HG02840 (cell line): ENCODE measurements around the gene OAS3.
"Not testable (repeated sequence)": the region's sequence is repeated elsewhere in the genome, so short reads cannot be mapped to it uniquely, and the experiment has no call there.

Experiments
- ATAC-seq: cut with Tn5 transposase; IDR thresholded peaks from one replicate; pipeline ENCODE4 v1.9.1; 2021; ENCODE audit warnings: mild to moderate bottlenecking, moderate library complexity, moderate number of reproducible peaks; ENCODE audit not compliant: unreplicated experiment, low FRiP score

OAS3 gene

DNA sequence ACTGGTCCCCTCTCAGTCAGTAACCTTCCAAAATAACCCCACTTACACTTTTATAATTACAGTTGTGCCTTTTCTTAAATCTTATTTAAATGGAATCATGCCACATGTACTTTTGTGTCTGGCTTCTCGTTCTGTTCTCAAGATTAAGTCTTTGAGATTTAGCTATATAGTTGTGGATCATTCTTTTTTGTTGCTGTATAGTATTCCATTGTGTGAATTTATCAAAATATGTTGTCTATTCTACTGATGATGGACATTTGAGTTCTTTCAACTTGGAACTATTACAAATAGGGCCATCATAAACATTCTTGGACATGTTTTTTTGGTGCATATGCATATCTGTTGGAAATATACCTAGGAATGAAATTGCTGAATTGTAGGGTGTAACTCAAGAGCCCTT, 9.0 kb downstream of the OAS3 start:
- ATAC-seq: no peak

DNA sequence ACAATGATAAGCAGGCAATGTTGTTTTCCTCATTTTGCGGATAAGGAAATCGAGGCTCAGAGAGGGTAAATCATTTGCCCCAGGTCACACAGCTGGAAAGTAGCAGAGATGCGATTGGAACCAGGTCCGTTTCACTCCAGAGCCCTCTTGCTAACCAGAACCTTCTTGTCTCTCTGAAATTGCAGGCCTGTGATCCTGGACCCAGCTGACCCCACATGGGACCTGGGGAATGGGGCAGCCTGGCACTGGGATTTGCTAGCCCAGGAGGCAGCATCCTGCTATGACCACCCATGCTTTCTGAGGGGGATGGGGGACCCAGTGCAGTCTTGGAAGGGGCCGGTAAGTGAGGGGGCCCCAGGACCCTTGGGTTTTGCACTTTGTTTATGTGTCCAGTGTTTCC, 9.5 kb downstream of the OAS3 start:
- no peak for ATAC-seq

DNA sequence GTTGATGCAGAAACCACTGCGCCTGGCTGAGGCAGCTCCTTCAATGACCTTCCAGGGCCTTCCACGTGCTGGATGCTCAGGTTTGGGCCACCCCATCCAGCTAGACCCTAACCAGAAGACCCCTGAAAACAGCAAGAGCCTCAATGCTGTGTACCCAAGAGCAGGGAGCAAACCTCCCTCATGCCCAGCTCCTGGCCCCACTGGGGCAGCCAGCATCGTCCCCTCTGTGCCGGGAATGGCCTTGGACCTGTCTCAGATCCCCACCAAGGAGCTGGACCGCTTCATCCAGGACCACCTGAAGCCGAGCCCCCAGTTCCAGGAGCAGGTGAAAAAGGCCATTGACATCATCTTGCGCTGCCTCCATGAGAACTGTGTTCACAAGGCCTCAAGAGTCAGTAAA, 10.5 kb downstream of the OAS3 start:
- no peak for ATAC-seq

DNA sequence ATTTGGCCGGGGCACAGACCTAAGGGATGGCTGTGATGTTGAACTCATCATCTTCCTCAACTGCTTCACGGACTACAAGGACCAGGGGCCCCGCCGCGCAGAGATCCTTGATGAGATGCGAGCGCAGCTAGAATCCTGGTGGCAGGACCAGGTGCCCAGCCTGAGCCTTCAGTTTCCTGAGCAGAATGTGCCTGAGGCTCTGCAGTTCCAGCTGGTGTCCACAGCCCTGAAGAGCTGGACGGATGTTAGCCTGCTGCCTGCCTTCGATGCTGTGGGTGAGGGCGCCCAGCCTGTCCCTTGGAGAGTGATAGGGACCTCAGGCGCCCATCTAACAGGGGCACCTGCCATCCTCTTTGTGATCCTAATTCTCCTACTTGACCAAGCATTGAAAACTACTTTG, 12.4 kb downstream of the OAS3 start:
- no peak for ATAC-seq

DNA sequence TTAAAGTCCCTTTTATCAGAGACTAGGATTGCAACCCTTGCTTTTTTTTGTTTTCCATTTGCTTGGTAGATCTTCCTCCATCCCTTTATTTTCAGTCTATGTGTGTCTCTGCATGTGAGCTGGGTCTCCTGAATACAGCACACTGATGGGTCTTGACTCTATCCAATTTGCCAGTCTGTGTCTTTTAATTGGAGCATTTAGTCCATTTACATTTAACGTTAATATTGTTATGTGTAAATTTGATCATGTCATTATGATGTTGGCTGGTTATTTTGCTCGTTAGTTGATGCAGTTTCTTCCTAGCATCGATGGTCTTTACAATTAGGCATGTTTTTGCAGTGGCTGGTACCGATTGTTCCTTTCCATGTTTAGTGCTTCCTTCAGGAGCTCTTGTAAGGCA, 18.9 kb downstream of the OAS3 start:
- ATAC-seq: not testable (repeated sequence)

DNA sequence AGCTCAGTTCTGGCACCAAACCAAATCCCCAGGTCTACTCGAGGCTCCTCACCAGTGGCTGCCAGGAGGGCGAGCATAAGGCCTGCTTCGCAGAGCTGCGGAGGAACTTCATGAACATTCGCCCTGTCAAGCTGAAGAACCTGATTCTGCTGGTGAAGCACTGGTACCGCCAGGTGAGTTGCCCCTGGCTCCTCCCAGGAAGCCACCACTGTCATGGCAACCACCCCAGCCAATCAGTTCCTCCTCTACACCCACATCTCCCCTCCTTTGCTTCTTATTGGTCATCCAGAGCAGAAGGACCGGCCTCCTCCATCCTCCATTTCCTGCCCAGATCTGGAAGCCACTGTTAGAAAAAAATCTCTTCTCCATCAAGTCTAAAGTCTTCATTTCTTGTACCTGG, 22.8 kb downstream of the OAS3 start:
- no peak for ATAC-seq

DNA sequence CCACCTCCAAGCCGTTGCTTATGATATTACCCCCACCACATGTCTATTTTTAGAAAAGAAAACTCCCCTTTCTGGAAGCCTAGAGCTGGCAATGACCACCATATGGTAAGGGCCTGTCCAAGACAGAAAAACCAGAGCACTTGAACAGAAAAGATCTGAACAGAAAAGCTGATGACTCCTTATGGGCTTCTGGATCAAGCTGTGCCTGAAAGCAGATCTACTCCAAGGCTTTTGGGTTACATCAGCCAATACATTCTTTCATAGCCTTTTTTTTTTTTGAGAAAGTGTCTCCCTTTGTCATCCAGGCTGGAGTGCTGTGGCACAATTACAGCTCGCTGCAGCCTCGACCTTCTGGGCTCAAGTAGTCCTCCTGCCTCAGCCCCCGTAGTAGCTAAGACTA, 23.3 kb downstream of the OAS3 start:
- no peak for ATAC-seq

DNA sequence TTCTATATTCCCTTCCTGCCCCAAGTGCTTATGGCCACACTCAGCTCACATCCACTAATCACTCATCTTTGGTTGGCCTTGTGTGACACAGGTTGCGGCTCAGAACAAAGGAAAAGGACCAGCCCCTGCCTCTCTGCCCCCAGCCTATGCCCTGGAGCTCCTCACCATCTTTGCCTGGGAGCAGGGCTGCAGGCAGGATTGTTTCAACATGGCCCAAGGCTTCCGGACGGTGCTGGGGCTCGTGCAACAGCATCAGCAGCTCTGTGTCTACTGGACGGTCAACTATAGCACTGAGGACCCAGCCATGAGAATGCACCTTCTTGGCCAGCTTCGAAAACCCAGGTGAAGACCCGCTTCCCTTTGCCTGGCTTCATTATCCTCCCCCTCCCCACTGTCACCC, 24.3 kb downstream of the OAS3 start:
- no peak for ATAC-seq

DNA sequence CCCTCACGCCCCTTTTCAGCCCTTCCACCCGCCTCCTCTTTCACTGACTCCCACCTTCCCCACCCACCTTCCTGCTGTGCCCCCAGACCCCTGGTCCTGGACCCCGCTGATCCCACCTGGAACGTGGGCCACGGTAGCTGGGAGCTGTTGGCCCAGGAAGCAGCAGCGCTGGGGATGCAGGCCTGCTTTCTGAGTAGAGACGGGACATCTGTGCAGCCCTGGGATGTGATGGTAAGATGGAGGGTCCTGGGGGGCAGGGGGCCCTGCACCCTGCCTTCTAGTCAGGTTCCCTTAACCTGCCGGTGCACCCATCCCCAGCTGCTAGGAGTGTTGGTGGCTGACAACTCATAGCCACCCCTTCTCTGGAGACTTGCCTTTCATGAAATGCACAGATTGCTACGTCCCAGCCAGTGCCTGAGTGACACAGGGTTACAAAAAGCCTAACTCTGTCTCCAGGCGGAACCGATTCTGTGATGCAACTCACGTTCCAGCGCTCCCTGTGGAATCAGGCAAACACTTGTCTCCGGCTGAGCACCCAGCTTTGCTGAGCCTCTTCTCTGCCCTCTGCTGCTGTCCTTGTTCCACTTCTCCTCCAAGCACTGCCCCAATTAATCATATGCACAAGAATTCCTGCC, 25.1 kb downstream of the OAS3 start:
- no peak for ATAC-seq

DNA sequence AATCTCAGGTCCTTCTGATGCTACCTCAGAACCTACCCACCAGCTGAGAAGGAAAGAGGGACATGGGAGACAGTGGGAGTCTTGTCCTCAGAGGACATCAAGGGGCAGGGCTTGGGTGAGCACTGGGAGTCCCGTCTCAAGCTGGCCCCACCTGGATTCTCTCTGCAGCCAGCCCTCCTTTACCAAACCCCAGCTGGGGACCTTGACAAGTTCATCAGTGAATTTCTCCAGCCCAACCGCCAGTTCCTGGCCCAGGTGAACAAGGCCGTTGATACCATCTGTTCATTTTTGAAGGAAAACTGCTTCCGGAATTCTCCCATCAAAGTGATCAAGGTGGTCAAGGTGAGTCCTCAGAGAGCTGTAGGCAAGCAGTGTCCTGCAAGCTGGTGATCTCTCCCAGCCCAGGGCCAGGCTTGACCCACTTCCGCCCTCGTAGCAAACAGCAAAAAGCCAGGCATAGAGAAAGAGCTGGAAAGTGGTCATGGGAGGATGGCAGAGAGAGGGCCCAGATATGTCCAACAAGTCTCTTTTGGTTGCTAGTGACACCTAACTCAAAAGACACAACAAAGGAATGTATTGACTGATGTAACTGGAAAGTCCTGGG, 25.9 kb downstream of the OAS3 start:
- ATAC-seq: no peak

DNA sequence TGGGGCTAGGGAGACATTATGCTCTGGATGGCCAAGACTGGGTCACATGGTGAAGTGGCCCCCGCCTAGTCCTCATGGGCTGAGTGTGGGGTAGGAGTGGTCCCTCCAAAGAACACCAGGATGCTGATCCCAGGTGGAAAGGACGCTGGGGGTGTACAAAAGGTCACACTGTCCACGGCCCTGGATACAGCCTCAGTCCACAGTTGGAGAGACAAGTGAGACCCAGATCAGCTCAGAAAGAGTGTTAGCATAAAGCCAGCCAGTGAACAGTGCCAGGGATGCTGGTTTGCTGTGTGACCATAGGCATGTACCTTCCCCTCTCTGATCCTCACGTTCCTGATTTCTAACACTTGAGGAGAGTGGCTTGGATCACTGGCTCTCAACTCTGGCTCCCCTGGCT, 26.6 kb downstream of the OAS3 start:
- no peak for ATAC-seq

DNA sequence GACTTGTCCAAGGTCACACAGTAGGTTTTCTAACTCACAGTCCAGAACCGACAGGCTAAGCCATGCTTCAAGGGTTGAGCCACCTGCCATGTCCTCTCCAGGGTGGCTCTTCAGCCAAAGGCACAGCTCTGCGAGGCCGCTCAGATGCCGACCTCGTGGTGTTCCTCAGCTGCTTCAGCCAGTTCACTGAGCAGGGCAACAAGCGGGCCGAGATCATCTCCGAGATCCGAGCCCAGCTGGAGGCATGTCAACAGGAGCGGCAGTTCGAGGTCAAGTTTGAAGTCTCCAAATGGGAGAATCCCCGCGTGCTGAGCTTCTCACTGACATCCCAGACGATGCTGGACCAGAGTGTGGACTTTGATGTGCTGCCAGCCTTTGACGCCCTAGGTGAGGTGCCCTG, 27.4 kb downstream of the OAS3 start:
- ATAC-seq: no peak

DNA sequence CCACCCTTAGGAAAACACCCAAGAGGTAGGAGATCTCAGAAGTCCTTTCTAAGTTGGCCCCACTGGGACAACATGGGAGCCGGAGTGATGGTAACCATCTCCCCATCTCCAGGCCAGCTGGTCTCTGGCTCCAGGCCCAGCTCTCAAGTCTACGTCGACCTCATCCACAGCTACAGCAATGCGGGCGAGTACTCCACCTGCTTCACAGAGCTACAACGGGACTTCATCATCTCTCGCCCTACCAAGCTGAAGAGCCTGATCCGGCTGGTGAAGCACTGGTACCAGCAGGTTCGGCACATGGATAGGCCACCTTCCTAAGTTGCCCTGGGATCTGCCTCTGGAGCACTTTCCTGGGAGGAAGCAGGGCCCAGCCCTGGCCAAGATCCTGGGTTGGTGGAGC, 29.0 kb downstream of the OAS3 start:
- no peak for ATAC-seq

DNA sequence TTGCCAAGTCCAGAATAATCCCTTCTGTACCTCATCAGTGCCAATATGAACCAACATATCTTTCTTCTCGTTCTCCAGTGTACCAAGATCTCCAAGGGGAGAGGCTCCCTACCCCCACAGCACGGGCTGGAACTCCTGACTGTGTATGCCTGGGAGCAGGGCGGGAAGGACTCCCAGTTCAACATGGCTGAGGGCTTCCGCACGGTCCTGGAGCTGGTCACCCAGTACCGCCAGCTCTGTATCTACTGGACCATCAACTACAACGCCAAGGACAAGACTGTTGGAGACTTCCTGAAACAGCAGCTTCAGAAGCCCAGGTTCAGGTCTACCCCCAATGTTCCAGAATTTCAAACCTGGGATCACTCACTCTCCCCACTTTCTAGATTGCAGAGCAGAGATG, 29.6 kb downstream of the OAS3 start:
- ATAC-seq: no peak

DNA sequence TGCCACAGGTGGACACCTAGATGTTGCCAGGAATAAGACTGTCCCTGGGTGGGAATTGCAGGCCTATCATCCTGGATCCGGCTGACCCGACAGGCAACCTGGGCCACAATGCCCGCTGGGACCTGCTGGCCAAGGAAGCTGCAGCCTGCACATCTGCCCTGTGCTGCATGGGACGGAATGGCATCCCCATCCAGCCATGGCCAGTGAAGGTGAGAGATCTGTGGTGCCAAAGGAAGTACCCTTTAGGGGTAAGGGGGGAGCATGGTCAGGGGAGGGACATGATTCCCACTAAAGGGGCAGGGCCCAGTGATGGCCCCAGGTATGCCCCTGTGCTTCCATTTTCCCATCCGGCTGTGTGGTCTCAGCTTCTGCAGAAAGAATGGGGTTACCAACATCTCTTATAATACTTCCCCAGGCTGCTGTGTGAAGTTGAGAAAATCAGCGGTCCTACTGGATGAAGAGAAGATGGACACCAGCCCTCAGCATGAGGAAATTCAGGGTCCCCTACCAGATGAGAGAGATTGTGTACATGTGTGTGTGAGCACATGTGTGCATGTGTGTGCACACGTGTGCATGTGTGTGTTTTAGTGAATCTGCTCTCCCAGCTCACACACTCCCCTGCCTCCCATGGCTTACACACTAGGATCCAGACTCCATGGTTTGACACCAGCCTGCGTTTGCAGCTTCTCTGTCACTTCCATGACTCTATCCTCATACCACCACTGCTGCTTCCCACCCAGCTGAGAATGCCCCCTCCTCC, 31.5 kb downstream of the OAS3 start:
- no peak for ATAC-seq

DNA sequence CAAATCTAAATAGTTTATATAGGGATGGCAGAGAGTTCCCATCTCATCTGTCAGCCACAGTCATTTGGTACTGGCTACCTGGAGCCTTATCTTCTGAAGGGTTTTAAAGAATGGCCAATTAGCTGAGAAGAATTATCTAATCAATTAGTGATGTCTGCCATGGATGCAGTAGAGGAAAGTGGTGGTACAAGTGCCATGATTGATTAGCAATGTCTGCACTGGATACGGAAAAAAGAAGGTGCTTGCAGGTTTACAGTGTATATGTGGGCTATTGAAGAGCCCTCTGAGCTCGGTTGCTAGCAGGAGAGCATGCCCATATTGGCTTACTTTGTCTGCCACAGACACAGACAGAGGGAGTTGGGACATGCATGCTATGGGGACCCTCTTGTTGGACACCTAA, 32.1 kb downstream of the OAS3 start:
- ATAC-seq: no peak

DNA sequence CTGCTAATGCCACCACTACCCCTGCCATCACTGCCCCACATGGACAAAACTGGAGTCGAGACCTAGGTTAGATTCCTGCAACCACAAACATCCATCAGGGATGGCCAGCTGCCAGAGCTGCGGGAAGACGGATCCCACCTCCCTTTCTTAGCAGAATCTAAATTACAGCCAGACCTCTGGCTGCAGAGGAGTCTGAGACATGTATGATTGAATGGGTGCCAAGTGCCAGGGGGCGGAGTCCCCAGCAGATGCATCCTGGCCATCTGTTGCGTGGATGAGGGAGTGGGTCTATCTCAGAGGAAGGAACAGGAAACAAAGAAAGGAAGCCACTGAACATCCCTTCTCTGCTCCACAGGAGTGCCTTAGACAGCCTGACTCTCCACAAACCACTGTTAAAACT, 33.0 kb downstream of the OAS3 start:
- ATAC-seq: no peak

DNA sequence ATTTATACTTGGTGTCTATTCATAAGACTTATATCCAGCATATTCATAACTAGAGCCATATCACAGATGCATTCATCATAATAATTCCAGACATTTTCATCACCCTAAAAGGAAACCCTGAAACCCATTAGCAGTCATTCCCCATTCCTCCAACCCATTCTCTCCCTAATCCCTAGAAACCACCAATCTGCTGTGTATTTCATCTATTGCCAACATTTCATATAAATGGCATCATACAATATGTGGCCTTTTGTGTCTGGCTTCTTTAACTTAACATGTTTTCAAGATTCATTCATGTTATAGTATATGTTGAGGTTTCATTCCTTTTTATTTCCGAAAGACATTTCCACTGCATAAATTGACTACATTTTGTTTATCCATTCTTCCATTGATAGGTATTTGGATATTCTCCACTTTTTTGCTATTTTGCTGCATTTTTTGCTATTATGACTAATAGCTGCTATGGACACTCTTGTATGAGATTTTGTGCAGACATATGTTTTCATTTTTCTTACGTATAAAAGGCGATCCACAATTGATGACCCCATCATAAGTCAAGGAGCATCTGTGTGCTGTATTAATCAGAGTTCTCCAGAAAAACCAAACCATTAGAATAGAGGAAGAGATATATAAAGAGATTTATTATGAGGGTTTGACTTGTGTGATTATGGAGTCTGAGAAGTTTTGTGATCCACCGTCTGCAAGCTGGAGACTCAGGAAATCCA, 34.9 kb downstream of the OAS3 start:
- ATAC-seq: no peak

DNA sequence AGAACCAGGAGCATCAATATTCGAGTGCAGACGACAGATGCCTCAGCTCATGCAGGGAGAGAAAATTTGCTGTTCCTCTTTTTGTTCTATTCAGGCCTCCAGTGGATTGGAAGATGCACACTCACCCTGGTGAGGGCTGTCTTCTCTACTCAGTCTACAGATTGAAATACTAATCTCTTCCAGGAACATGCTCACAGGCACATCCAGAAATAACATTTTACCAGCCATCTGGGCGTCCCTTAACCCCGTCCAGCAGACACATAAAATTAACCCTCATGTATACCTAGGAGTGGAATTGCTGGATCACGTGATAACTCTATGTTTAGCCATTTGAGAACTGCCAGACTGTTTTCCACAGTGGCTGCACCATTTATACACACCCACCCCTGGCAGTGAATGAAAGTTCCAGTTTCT, 35.6 kb downstream of the OAS3 start:
- ATAC-seq: no peak

DNA sequence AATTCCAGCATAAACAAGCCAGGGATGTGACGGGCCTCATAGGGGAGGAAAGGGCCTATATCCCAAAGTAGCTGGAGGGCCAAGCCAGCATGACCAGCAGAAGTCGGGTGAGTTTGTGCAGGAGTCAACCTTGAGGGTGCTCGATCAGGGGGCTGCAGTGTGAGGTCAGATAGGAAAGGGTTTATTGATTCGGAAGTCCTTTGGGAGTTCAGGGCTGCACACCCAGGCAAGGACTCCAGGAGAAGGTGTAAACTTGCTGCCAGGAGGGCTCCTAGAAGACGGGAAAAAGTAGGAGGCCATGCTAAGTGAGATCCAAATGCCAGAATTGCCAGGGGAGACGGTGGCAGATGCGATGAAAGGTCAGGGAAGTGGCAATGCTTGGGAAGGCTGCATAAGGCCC, 36.6 kb downstream of the OAS3 start:
- no peak for ATAC-seq

DNA sequence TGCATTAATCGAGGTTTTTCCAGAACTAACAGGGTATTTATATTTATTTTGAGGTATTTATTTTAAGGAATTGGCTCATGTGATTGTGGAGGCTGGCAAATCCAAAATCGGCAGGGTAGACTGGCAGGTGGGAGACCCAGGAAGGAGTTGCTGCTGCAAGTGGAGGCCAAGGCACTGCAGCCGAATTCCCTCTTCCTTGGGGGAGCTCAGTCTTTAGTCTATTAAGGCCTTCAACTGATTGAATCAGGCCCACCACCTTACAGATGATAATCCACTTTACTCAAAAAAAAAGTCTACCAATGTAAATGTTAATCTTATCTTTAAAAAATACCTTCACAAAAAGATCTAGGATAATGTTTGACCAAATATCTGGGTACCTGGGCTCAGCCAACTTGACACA, 38.9 kb downstream of the OAS3 start:
- no peak for ATAC-seq
